ENCODE measurements around the gene HVCN1.

GRCh38 chr12:110639336-110640141, 49.4 kb downstream of the HVCN1 start:
- no peak for TF ChIP-seq POLR2A (IDR thresholded peaks at IDR 0.05; ENCODE audit: low read depth, low read length)
- TF ChIP-seq POLR2AphosphoS5 (IDR thresholded peaks at IDR 0.05; ENCODE audit: low read depth, low read length) = no peak
- no peak for TF ChIP-seq TAF1 (IDR thresholded peaks at IDR 0.05; ENCODE audit: borderline replicate concordance, low read depth, low read length)

All from GM12892 (cell line).